SK-N-SH (cell line): ENCODE measurements around the gene ZNF91. TPM values are rescaled to one million over a fixed set of nuclear protein-coding genes. Genes with fewer than 3 reads are reported as not detected.

Source experiments
- CTCF ChIA-PET: fragments of 300-600, 350-600 bp; formaldehyde crosslinking; extraction: SDS; loops from one replicate; lab custom pipeline; 2021; lab: Yijun Ruan, JAX
- POLR2A ChIA-PET: fragments of 350-600 bp; sonication (Branson Sonifier 250); formaldehyde crosslinking; extraction: SDS; loops from one replicate; lab custom pipeline; 2020; ENCODE audit warnings: antibody characterized with exemption, inconsistent platforms; lab: Yijun Ruan, JAX
- DNase-seq: peaks from one replicate; pipeline ENCODE4 v3.0.0; 2012
- H2AFZ ChIP-seq: fragments of 200-600 bp; sonication (generic); 2 replicates; pipeline ENCODE4 v1.8.1; 2016; ENCODE audit warnings: antibody characterized with exemption, mild to moderate bottlenecking, low read depth
- H3F3A ChIP-seq: fragments of 200-600 bp; sonication (generic); replicated peaks from 2 replicates; pipeline ENCODE3; 2016; ENCODE audit warnings: antibody characterized with exemption, mild to moderate bottlenecking; ENCODE audit not compliant: insufficient read depth
- H3K27ac ChIP-seq, 2 experiments: fragments of 200-500 bp in 1 of 2; fragments of 200-600 bp in 1 of 2; sonication (Bioruptor generic) in 1 of 2; sonication (generic), shearing (Covaris generic) in 1 of 2; 2 replicates each; pipeline versions ENCODE4 v1.5.1 to v1.6.1; 2014 to 2016; ENCODE audit warnings: low read depth in 2 of 2, inconsistent platforms in 1 of 2, low read length in 1 of 2, mild to moderate bottlenecking in 1 of 2, mixed read lengths in 1 of 2
- H3K27me3 ChIP-seq: fragments of 200-600 bp; sonication (generic), shearing (Covaris generic); 2 replicates; pipeline ENCODE4 v1.6.1; 2016; ENCODE audit warnings: mixed run types; ENCODE audit not compliant: insufficient read depth
- H3K36me3 ChIP-seq, 2 experiments: fragments of 200-500 bp in 1 of 2; fragments of 200-600 bp in 1 of 2; sonication (Bioruptor generic) in 1 of 2; sonication (generic) in 1 of 2; replicated peaks in 1 of 2; 2 replicates each; pipeline versions ENCODE3 to v1.5.1; 2014 to 2016; ENCODE audit warnings: low read length in 1 of 2, mild to moderate bottlenecking in 1 of 2; ENCODE audit not compliant: insufficient read depth in 2 of 2, control insufficient read depth in 1 of 2
- H3K4me1 ChIP-seq, 2 experiments: fragments of 200-500 bp in 1 of 2; fragments of 200-600 bp in 1 of 2; sonication (Bioruptor generic) in 1 of 2; sonication (generic), shearing (Covaris generic) in 1 of 2; 2 replicates each; pipeline versions ENCODE4 v1.5.1 to v1.6.1; 2014 to 2016; ENCODE audit warnings: low read depth in 1 of 2, low read length in 1 of 2, mixed run types in 1 of 2; ENCODE audit not compliant: insufficient read depth in 2 of 2, control insufficient read depth in 1 of 2
- H3K4me2 ChIP-seq: fragments of 200-600 bp; sonication (generic), shearing (Covaris generic); 2 replicates; pipeline ENCODE4 v1.6.1; 2017; ENCODE audit warnings: mixed run types
- H3K4me3 ChIP-seq, 2 experiments: fragments of 200-500 bp in 1 of 2; fragments of 200-600 bp in 1 of 2; sonication (Bioruptor generic) in 1 of 2; sonication (generic), shearing (Covaris generic) in 1 of 2; 2 replicates each; pipeline versions ENCODE4 v1.5.1 to v1.8.1; 2014 to 2016; ENCODE audit warnings: low read depth in 2 of 2, inconsistent platforms in 1 of 2, low read length in 1 of 2, mild to moderate bottlenecking in 1 of 2, mixed read lengths in 1 of 2, moderate library complexity in 1 of 2
- H3K79me2 ChIP-seq: fragments of 200-600 bp; sonication (generic); 2 replicates; pipeline ENCODE4 v1.8.1; 2017; ENCODE audit warnings: mild to moderate bottlenecking; ENCODE audit not compliant: insufficient read depth
- H3K9ac ChIP-seq: fragments of 200-600 bp; sonication (generic); 2 replicates; pipeline ENCODE4 v1.6.1; 2017; ENCODE audit warnings: mixed run types
- H3K9me2 ChIP-seq: fragments of 200-600 bp; sonication (generic); 2 replicates; pipeline ENCODE4 v1.6.1; 2017; ENCODE audit warnings: mixed run types
- H3K9me3 ChIP-seq: fragments of 200-600 bp; sonication (generic); 2 replicates; pipeline ENCODE4 v1.6.1; 2017; ENCODE audit warnings: mixed run types, mild to moderate bottlenecking, moderate library complexity
- H4K20me1 ChIP-seq: fragments of 200-600 bp; sonication (generic); 2 replicates; pipeline ENCODE4 v1.6.1; 2017; ENCODE audit warnings: mild to moderate bottlenecking, mixed run types; ENCODE audit not compliant: insufficient read depth
- ELF1 ChIP-seq: IDR thresholded peaks from 2 replicates; pipeline ENCODE4 v1.4.0; 2012
- EZH2phosphoT487 ChIP-seq: fragments of 200-600 bp; sonication (generic); IDR thresholded peaks from 2 replicates; pipeline ENCODE4 v1.6.1; 2017; ENCODE audit warnings: low read depth, mixed run types, mild to moderate bottlenecking, antibody characterized with exemption, moderate library complexity, borderline replicate concordance
- FOXM1 ChIP-seq: IDR thresholded peaks from 2 replicates; pipeline ENCODE4 v1.4.0; 2012; ENCODE audit warnings: low read depth, mild to moderate bottlenecking
- NFIC ChIP-seq: IDR thresholded peaks from 2 replicates; pipeline ENCODE4 v1.4.0; 2012; ENCODE audit warnings: borderline replicate concordance
- POLR2AphosphoS5 ChIP-seq: IDR thresholded peaks from 2 replicates; pipeline ENCODE4 v1.6.1; 2012; ENCODE audit warnings: low read depth, low read length
- RAD21 ChIP-seq: IDR thresholded peaks from 2 replicates; pipeline ENCODE4 v1.6.1; 2012; ENCODE audit warnings: mild to moderate bottlenecking, low read length
- RCOR1 ChIP-seq: fragments of 150-350 bp; IDR thresholded peaks from 2 replicates; pipeline ENCODE4 v1.6.1; 2017; ENCODE audit warnings: antibody characterized with exemption, low read length
- RXRA ChIP-seq: IDR thresholded peaks from 2 replicates; pipeline ENCODE4 v1.4.0; 2012; ENCODE audit warnings: low read depth, mild to moderate bottlenecking, borderline replicate concordance
- SIN3A ChIP-seq: IDR thresholded peaks from 2 replicates; pipeline ENCODE4 v1.6.1; 2012; ENCODE audit warnings: low read depth, mild to moderate bottlenecking, low read length, moderate library complexity, borderline replicate concordance
- YY1 ChIP-seq: IDR thresholded peaks from 2 replicates; pipeline ENCODE4 v1.4.0; 2012; ENCODE audit warnings: low read depth, mild to moderate bottlenecking
- WGBS: methylation state at CpG from one replicate; pipeline ENCODE4 v1.1.6; 2017; ENCODE audit warnings: low lambda C conversion rate; 5-methylcytosine and 5-hydroxymethylcytosine counted together
- polyA plus RNA-seq, 3 experiments: library from polyadenylated mRNA; depleted of rRNA; stranded (reverse); fragments of >200 nt; gene quantifications; 2 replicates each; pipeline ENCODE4 v1.2.3, GENCODE V29; 2012
- TF ChIP-seq, protein P1 (sequence below): IDR thresholded peaks from 2 replicates; pipeline ENCODE4 v1.4.0; 2012; ENCODE audit warnings: low read depth, borderline replicate concordance
- TF ChIP-seq, protein P2 (sequence below): IDR thresholded peaks from 2 replicates; pipeline ENCODE4 v1.4.0; 2012; ENCODE audit warnings: low read depth, borderline replicate concordance
- TF ChIP-seq, protein P3 (sequence below): IDR thresholded peaks from 2 replicates; pipeline ENCODE4 v1.6.1; 2012; ENCODE audit warnings: mild to moderate bottlenecking, low read depth, low read length, moderate library complexity

ZNF91 gene
- polyA plus RNA-seq, 1 of the 3 experiments (the other 2 are of a cell fraction) = 11.8 TPM

DNA sequence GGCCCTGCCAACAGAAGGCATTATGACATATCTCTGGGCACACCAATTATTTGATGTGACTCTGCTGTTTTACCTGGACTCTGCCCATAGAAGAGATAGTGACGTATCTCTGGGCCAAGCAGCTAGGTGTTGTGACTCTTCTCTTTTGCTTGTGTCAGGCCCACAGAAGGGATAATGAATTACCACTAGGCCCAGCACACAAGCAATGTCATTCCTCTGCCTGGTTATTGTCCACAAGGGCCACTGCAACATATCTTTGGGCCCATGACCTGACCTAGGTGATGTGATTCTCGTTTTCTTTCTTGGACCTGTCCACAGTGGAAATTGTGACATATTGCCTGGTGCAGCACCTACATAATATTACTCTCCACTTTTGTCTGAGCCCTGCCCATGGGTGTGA is 80.0 kb downstream of the ZNF91 start:
- no peak overlapping the region for H2AFZ ChIP-seq
- ChIA-PET POLR2A (no interaction called here), CTCF (no interaction called here)
- H3K79me2 ChIP-seq = no peaks in the 10 kb centered on the region
- no peak for TF ChIP-seq POLR2AphosphoS5
- TF ChIP-seq NFIC = no peak
- TF ChIP-seq ELF1 = no peak
- TF ChIP-seq, protein P1, sequence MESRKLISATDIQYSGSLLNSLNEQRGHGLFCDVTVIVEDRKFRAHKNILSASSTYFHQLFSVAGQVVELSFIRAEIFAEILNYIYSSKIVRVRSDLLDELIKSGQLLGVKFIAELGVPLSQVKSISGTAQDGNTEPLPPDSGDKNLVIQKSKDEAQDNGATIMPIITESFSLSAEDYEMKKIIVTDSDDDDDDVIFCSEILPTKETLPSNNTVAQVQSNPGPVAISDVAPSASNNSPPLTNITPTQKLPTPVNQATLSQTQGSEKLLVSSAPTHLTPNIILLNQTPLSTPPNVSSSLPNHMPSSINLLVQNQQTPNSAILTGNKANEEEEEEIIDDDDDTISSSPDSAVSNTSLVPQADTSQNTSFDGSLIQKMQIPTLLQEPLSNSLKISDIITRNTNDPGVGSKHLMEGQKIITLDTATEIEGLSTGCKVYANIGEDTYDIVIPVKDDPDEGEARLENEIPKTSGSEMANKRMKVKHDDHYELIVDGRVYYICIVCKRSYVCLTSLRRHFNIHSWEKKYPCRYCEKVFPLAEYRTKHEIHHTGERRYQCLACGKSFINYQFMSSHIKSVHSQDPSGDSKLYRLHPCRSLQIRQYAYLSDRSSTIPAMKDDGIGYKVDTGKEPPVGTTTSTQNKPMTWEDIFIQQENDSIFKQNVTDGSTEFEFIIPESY = no peak
- TF ChIP-seq, protein P2, sequence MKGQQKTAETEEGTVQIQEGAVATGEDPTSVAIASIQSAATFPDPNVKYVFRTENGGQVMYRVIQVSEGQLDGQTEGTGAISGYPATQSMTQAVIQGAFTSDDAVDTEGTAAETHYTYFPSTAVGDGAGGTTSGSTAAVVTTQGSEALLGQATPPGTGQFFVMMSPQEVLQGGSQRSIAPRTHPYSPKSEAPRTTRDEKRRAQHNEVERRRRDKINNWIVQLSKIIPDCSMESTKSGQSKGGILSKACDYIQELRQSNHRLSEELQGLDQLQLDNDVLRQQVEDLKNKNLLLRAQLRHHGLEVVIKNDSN = no peak
- no peak for TF ChIP-seq YY1
- no peak for TF ChIP-seq RAD21
- TF ChIP-seq, protein P3, sequence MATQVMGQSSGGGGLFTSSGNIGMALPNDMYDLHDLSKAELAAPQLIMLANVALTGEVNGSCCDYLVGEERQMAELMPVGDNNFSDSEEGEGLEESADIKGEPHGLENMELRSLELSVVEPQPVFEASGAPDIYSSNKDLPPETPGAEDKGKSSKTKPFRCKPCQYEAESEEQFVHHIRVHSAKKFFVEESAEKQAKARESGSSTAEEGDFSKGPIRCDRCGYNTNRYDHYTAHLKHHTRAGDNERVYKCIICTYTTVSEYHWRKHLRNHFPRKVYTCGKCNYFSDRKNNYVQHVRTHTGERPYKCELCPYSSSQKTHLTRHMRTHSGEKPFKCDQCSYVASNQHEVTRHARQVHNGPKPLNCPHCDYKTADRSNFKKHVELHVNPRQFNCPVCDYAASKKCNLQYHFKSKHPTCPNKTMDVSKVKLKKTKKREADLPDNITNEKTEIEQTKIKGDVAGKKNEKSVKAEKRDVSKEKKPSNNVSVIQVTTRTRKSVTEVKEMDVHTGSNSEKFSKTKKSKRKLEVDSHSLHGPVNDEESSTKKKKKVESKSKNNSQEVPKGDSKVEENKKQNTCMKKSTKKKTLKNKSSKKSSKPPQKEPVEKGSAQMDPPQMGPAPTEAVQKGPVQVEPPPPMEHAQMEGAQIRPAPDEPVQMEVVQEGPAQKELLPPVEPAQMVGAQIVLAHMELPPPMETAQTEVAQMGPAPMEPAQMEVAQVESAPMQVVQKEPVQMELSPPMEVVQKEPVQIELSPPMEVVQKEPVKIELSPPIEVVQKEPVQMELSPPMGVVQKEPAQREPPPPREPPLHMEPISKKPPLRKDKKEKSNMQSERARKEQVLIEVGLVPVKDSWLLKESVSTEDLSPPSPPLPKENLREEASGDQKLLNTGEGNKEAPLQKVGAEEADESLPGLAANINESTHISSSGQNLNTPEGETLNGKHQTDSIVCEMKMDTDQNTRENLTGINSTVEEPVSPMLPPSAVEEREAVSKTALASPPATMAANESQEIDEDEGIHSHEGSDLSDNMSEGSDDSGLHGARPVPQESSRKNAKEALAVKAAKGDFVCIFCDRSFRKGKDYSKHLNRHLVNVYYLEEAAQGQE = no peak
- no peak for TF ChIP-seq RXRA
- no peak for TF ChIP-seq FOXM1
- no peak for TF ChIP-seq EZH2phosphoT487
- no peak for TF ChIP-seq SIN3A
- TF ChIP-seq RCOR1 = no peak
- no peak for DNase-seq
- WGBS = 39% methylated on average over 2 of the region's 2 CpGs
- no peak overlapping the region for H3K9ac ChIP-seq
- no peaks in the 10 kb centered on the region for H3K36me3 ChIP-seq
- no peaks in the 10 kb centered on the region for H3K4me1 ChIP-seq
- H3K9me3 ChIP-seq = no peaks in the 10 kb centered on the region
- H4K20me1 ChIP-seq = no peaks in the 10 kb centered on the region
- H3K4me2 ChIP-seq = no peak overlapping the region
- no peaks in the 10 kb centered on the region for H3K9me2 ChIP-seq
- no peak overlapping the region for H3K27ac ChIP-seq
- H3K4me3 ChIP-seq = no peak overlapping the region
- H3K27me3 ChIP-seq = no peaks in the 10 kb centered on the region
- H3F3A ChIP-seq = no peaks in the 10 kb centered on the region
